ENCODE results near the gene IGSF21.

IGSF21 gene

DNA sequence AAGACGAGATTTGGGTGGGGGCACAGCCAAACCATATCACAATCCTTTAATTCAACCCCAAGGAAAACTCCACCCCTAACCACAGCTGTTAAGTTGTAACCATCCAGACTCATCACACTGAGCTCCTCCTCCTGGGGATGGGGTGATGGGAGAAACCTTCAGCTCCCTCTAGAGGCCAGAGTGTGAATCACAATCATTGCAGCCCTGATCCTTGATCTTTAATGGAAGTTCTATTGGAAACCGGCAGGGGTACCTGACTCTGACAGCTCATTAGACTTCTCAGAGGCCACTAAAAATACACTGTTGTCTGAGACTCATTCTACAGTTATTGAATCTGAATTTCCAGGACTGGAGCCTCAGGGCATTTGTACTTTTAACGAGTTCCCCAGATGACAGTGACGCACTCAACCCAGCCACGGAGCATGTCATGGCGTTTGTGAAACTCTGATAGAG lies 127.2 kb downstream of the IGSF21 start:
- DNase-seq, result no peak

DNA sequence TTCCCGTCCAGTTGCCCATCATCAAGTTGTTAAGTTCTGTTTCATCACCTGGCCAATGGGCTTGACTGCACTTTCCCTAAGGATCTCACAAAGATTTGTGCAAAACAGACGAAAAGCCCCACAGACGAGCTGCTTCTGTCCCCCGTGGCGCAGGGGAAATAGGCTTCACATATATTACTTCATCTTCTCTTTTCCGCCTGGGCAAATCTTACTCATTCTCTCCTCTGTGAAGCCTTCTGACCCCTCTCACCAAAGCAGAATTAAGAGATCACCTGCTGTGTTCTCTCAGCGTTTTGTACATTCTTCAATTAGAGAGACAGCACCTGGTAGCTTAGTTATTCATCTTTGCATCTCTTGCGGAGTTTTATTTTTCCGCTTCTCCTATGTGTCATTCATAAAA lies 129.8 kb downstream of the IGSF21 start:
- no peak for DNase-seq

DNA sequence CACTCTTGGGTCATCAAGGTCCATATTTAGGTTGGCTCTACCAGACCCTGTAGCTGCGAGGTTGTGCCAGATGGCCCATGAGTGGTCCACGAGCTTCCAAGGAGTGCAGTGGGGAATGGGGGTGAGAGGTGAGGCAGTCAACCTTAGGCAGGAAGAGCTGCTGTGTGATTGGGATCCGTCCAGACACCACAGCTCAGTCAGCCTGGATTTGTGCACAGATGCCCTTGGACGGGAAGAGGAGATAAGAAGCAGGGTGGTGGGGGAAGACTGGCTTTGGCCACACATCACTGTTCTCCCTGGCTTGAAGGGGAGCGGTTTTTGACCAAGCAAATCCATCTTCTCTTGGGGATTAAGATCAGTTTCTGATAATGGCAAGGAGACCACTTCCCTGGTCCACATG lies 130.6 kb downstream of the IGSF21 start:
- DNase-seq, result no peak

- no peak for DNase-seq
Observed at GRCh38 chr1:18239671-18240070, 132.1 kb downstream of the IGSF21 start.

DNA sequence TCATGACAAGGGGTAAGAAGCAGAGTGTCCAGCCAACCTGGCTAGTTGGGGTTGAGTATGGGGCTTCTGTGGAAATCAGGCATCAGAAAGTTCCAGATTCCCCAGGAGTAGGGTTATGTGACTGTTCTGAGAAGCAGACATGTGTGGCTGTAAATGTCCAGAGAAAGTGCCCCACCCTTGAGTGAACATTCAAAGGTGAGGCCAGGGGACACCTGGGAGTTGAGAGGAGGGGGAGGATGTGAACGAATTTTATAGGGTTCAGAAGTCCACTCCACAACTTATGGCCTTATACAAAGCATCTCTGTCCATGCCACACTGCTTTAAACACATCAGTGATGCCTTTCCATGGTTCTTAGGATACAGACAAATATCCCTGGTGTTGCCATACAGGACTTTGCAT lies 133.3 kb downstream of the IGSF21 start:
- no peak for DNase-seq

DNA sequence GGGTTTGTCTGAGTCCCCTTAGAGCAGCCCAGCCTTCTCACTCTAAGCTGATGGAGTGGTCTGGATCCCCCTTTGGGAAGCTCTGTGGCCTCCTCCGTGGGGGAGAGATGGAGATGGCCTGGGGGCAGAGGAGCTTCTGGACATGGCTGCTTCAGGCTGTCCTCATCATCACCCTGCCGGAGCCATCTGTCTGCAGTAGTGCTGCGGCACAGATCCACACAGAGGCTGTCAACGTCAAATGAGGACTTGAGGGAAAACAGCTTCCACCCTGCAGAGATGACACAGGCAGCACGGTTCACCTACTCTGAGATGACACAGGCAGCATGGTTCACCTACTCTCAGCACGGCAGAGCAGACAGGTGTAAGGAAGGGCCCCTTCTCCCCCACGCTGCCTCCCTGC lies 134.3 kb downstream of the IGSF21 start:
- no peak for DNase-seq

DNA sequence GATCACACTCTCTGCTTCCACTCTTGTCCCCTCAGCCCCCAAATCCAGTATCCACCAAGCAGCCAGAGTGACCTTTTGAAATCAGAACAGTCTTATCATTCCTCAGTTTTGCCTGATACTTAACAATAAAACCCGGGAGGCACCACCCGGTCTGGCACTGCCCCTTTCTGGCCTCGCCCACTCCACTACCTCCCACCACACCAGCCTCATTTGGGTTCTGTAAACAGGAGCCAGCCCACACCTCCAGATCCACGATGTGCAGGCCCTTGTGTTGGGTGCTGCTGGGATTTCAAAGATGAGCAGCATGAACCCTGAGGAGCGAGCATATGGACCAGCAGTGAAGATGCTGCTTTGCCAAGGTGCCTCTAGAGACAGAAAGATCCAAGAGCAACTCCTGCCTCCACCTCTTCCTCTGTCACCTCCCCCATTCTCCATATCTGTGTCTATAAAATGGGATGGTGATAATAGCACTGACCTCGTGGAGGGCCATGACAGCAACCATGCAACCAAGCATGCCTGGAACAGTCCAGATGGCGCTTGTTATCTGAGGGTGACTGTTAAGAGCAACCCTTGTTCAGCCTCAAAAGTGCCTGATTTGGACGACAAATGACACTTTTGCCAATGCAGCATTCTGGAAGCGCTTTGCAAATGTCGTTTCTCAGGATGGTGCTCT lies 136.0 kb downstream of the IGSF21 start:
- no peak for DNase-seq

DNA sequence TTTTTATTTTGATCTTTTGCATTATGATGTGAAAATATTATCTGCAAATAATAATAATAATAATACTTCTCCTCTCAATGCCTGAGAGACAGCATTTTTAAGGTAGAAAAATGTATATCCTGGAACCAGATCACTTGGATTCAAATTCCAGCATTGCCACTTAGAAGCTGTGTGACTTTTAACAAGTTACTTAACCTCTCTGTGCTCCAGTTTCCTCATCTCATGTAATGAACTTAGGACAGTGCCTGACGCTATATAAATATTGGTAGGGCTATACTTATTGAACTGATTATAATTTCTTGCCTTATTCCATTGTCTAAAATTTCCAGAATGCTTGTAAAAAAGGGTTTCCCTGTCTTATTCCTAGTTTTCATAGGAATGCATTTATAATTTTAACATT lies 137.2 kb downstream of the IGSF21 start:
- DNase-seq, result no peak

DNA sequence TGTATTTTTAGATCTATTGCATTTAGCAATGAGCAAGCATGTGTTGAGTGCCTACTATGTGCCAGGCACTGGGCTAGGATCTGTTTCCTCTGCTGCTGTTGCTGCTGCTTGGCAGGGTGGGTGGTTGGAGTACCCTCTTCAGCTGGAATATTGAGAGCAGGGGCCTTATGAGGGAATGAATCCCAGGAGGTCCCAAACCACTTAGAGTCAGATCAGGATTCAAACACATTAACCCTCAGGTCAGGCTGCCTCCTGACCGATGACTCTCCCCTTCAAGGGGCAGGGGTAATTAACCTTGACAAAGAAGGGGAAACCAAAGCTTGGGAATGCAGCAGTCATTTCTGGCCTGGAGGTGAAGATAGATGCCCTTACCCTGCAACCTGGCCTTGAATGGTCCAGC lies 138.0 kb downstream of the IGSF21 start:
- no peak for DNase-seq

DNA sequence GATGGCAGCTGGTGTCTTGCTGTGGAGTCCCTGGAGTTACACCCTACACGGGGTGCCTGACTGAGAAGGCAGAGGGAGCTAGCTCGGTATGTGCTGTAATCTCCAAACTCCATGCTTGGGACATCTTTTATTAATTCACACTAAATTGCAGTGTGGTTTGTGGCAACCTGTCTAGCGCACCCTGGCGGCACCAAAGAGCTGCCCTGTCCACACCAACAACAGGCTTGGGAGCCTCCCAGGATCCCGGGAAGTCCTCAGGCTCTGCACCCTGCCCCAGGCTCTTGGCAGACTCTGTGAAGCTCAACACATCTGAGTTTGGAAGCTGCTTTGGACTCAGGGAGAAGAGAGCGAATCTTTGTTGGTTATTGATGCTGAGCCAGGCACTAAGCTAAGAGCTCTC lies 138.9 kb downstream of the IGSF21 start:
- DNase-seq, result no peak

- no peak for DNase-seq
Observed at GRCh38 chr1:18247151-18247550, 139.6 kb downstream of the IGSF21 start.

GRCh38 chr1:18249631-18250030 lies 142.0 kb downstream of the IGSF21 start:
- no peak for DNase-seq

GRCh38 chr1:18253093-18253492 lies 145.5 kb downstream of the IGSF21 start:
- DNase-seq, result no peak

DNA sequence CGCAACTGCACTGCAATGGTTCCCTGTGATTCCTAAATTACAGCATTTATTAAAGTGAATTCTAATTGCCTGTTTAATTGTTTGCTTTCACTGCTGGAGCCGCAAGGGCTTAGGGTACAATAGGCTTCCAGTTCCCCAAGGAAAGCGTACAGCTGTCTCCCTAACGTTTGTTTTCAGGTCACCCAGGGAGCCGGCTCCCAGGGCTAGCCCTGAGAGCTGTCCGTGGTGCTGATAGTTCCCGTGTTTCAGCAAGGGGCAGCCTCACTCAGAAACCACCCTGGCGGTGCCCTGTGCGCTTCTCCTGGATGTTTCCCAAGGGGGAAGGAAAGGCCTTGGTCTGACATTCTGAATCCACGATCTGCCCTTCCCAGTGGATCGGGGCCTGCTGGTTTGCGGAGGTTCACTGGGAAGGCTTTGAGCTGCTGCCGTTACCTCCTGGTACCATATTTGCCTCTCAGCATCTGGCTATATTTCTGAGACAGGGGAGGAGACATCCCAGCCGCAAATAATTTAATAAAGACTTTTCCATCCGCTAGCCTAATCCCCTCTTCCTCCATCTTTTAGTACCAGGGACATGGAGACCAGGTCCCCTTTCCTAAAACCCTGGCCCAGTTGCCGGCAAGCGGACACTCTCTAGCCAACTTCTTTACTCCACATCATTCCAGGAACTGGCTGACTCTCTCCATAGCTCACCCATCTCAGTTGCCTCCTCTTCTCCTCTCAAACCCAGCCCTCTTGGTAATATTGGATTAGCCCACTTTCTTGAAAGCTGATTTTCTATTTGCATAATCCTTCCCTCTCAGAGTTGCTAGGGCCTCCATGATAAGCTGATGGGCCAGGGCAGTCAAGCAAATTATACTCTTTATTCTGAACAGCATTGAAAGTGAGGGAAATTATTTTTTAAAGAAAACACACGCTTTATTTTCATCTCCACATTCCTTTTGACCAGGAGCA lies 149.0 kb downstream of the IGSF21 start:
- no peak for DNase-seq

GRCh38 chr1:18257778-18258177 lies 150.2 kb downstream of the IGSF21 start:
- DNase-seq, result no peak

DNA sequence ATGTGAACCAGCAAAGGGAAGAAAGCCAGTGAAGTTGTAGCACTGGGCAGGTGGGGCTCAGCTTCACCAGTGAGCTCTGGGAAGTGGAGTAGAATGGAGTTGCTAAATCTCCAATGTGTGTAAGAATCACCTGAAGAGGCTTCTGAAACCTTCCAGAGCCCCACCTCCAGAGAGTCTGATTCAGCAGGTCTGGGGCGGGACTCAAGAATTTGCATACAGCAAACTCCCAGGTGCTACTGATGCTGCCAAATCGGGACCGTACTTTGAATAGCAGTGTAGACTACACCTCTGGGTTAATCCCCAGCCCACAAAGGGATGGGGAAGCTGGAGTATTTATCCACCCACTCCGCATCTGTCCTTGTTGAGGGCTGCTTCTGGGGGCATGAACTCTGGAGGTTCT lies 154.3 kb downstream of the IGSF21 start:
- no peak for DNase-seq

DNA sequence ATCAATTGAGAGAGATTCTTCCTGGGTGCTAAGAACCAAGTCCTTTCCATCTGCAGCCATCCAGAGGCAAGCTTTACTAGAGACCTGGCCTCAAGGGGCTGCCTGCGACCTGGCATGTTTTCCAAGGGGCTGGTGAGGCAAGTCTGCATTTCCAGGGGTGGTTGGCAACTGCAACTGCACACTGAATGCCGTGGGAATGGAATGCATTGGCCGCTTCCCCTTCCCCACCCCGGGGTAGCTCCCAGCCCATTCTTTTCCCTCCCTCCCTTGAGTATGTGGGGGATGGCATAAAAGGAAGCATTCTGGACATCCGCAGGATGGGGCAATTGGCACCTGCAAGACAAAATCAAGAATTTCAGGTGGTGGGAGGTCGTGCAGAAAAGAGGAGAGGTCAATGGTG lies 155.1 kb downstream of the IGSF21 start:
- no peak for DNase-seq

- DNase-seq, result no peak
Observed at GRCh38 chr1:18263547-18264120, 156.0 kb downstream of the IGSF21 start.

- no peak for DNase-seq
Observed at GRCh38 chr1:18264450-18265039, 156.9 kb downstream of the IGSF21 start.

GRCh38 chr1:18265641-18266040 lies 158.0 kb downstream of the IGSF21 start:
- no peak for DNase-seq

- no peak for DNase-seq
Observed at GRCh38 chr1:18266391-18266790, 158.8 kb downstream of the IGSF21 start.

DNA sequence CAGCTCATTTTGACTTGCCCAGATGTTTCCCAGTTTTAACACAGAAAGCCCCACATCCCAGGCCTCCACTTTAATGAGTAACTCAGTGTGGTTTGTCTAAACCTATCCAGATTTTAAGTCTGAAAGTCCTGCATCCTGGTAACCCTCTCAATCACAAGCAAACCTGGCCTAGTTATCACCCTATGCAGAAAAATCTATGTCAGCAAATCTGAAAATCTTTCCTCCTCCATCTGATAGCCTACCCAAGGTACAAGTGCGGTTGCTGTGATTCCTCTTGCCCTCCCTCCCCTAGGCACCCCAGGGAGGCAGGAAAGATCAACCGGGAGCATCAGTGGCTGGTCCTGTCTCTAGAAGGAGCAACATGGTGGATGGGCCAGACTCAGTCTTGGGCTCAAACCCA lies 163.7 kb downstream of the IGSF21 start:
- no peak for DNase-seq

DNA sequence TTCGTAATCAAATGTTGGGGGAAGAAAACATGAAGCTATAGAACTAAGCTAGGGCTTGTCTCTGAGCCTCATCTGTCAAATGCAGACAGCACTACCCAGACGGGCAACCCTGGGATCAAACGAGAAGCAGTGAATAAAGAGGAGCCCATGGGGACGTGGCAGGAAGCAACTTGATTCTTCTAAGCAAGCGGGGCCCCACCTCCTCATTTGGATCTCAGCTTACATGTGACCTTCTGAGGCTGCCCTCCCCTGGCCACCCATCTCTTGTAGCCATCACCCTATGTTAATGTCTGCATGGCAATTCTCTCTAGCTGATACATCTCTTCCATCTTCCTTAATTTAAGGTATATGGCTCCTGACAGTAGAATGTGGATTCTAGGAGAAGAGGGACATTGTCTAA lies 171.3 kb downstream of the IGSF21 start:
- DNase-seq, result no peak
